IMR-90 (cell line): ENCODE data around the gene GTF2F2. TPM values are rescaled to one million over a fixed set of nuclear protein-coding genes. Genes with fewer than 3 reads are reported as not detected.
A peak's percentile ranks its signal among the peaks of the same experiment; 100 is the strongest.

Experiments used
- ATAC-seq: fragments of 200-7000 bp; cut with Tn5 transposase; 2 replicates; pipeline ENCODE4 v1.9.1; 2020; ENCODE audit warnings: low read depth, mild to moderate bottlenecking, moderate library complexity
- BruUV-seq: library from RNA; stranded (reverse); fragments of 400-500 nt; replicated peaks from 2 replicates; lab custom pipeline; 2021; lab: Mats Ljungman, UMichigan
- CTCF ChIA-PET: fragments of 300-600 bp; formaldehyde crosslinking; extraction: SDS; loops from one replicate; lab custom pipeline; 2021; ENCODE audit warnings: antibody characterized with exemption; lab: Yijun Ruan, JAX
- POLR2A ChIA-PET: fragments of 300-600 bp; sonication (Branson Sonifier 250); formaldehyde crosslinking; loops from one replicate; lab custom pipeline; 2022; ENCODE audit warnings: antibody characterized with exemption; ENCODE audit not compliant: unreplicated experiment; lab: Charles Lee
- DNase-seq: peaks from one replicate; pipeline ENCODE4 v3.0.0; 2013
- H2AFZ ChIP-seq: replicated peaks from 2 replicates; pipeline ENCODE3; 2013; ENCODE audit warnings: low read length, mild to moderate bottlenecking; ENCODE audit not compliant: poor library complexity
- H2AK5ac ChIP-seq: 2 replicates; pipeline ENCODE4 v1.6.1; 2013; ENCODE audit warnings: low read depth, low read length, inconsistent platforms
- H2AK9ac ChIP-seq: replicated peaks from 2 replicates; pipeline ENCODE3; 2013; ENCODE audit warnings: mild to moderate bottlenecking, low read depth, low read length, moderate library complexity; ENCODE audit not compliant: poor library complexity
- H2BK120ac ChIP-seq: 2 replicates; pipeline ENCODE4 v1.6.1; 2013; ENCODE audit warnings: low read depth, low read length, inconsistent platforms
- H2BK15ac ChIP-seq: 3 replicates; pipeline ENCODE4 v1.6.1; 2013; ENCODE audit warnings: low read depth, low read length, inconsistent platforms
- H2BK20ac ChIP-seq: 2 replicates; pipeline ENCODE4 v1.6.1; 2013; ENCODE audit warnings: low read depth, mild to moderate bottlenecking, inconsistent platforms, low read length, moderate library complexity
- H2BK5ac ChIP-seq: 2 replicates; pipeline ENCODE4 v1.6.1; 2013; ENCODE audit warnings: mild to moderate bottlenecking, low read depth, low read length, inconsistent platforms; ENCODE audit not compliant: poor library complexity, severe bottlenecking
- H3K14ac ChIP-seq: replicated peaks from 2 replicates; pipeline ENCODE4 v1.6.1; 2013; ENCODE audit warnings: low read depth, low read length, inconsistent platforms
- H3K18ac ChIP-seq: 2 replicates; pipeline ENCODE4 v1.6.1; 2013; ENCODE audit warnings: low read depth, low read length, control low read depth
- H3K23ac ChIP-seq: 2 replicates; pipeline ENCODE4 v1.6.1; 2013; ENCODE audit warnings: low read depth, low read length, inconsistent platforms
- H3K27ac ChIP-seq: 2 replicates; pipeline ENCODE4 v1.5.1; 2013; ENCODE audit warnings: mild to moderate bottlenecking, control low read depth, low read length; ENCODE audit not compliant: insufficient read depth
- H3K27me3 ChIP-seq: 2 replicates; pipeline ENCODE4 v1.6.1; 2013; ENCODE audit warnings: low read length; ENCODE audit not compliant: control insufficient read depth, insufficient read depth
- H3K36me3 ChIP-seq: 2 replicates; pipeline ENCODE4 v1.6.1; 2013; ENCODE audit warnings: low read length, mixed read lengths; ENCODE audit not compliant: control insufficient read depth, insufficient read depth
- H3K4ac ChIP-seq: 2 replicates; pipeline ENCODE4 v1.6.1; 2013; ENCODE audit warnings: low read depth, low read length, inconsistent platforms
- H3K4me1 ChIP-seq: 2 replicates; pipeline ENCODE4 v1.6.1; 2013; ENCODE audit warnings: low read length, mixed read lengths; ENCODE audit not compliant: control insufficient read depth, insufficient read depth
- H3K4me2 ChIP-seq: 2 replicates; pipeline ENCODE4 v1.6.1; 2013; ENCODE audit warnings: low read depth, mild to moderate bottlenecking, control low read depth, low read length, moderate library complexity
- H3K4me3 ChIP-seq: 2 replicates; pipeline ENCODE4 v1.5.1; 2013; ENCODE audit warnings: low read depth, mild to moderate bottlenecking, control low read depth, low read length, moderate library complexity; ENCODE audit not compliant: insufficient read depth
- H3K56ac ChIP-seq: 2 replicates; pipeline ENCODE4 v1.6.1; 2013; ENCODE audit warnings: low read length, inconsistent platforms; ENCODE audit not compliant: insufficient read depth; ENCODE audit errors: extremely low read depth
- H3K79me1 ChIP-seq, 2 experiments: 2 replicates each; pipeline ENCODE4 v1.6.1; 2013; ENCODE audit warnings: low read length in 2 of 2, inconsistent platforms in 1 of 2, low read depth in 1 of 2
- H3K9ac ChIP-seq: 2 replicates; pipeline ENCODE4 v1.6.1; 2013; ENCODE audit warnings: low read depth, low read length, control low read depth
- H3K9me1 ChIP-seq: 2 replicates; pipeline ENCODE4 v1.6.1; 2013; ENCODE audit warnings: low read length, inconsistent platforms; ENCODE audit not compliant: insufficient read depth
- H3K9me3 ChIP-seq: 2 replicates; pipeline ENCODE4 v1.6.1; 2013; ENCODE audit warnings: low read length; ENCODE audit not compliant: control insufficient read depth, insufficient read depth
- H4K20me1 ChIP-seq: 2 replicates; pipeline ENCODE4 v1.6.1; 2013; ENCODE audit warnings: low read length, inconsistent platforms; ENCODE audit not compliant: insufficient read depth
- H4K5ac ChIP-seq: 2 replicates; pipeline ENCODE4 v1.6.1; 2013; ENCODE audit warnings: mild to moderate bottlenecking, low read depth, low read length, control low read depth
- H4K8ac ChIP-seq, 2 experiments: 2 replicates each; pipeline ENCODE4 v1.6.1; 2013; ENCODE audit warnings: low read depth in 2 of 2, low read length in 2 of 2, control low read depth in 1 of 2, inconsistent platforms in 1 of 2
- H4K91ac ChIP-seq: 2 replicates; pipeline ENCODE4 v1.6.1; 2013; ENCODE audit warnings: low read depth, low read length, inconsistent platforms; ENCODE audit not compliant: insufficient read depth
- FOS ChIP-seq: fragments of 150-350 bp; IDR thresholded peaks from 2 replicates; pipeline ENCODE4 v1.6.1; 2016; ENCODE audit warnings: low read depth, low read length
- MAFK ChIP-seq: IDR thresholded peaks from 2 replicates; pipeline ENCODE4 v1.6.1; 2012; ENCODE audit warnings: low read depth, low read length, improper control_type of control experiment
- POLR2A ChIP-seq: IDR thresholded peaks from 2 replicates; pipeline ENCODE4 v1.6.1; 2012; ENCODE audit warnings: mild to moderate bottlenecking, low read depth, low read length
- WGBS, 2 experiments: methylation state at CpG; one replicate each; pipeline versions ENCODE4 v1.1.5 to v1.1.7; 2013; ENCODE audit warnings: missing lambda C conversion rate in 2 of 2; ENCODE audit not compliant: insufficient read length in 1 of 2; ENCODE audit errors: extremely low coverage in 2 of 2; 5-methylcytosine and 5-hydroxymethylcytosine counted together
- dilution Hi-C: fragments of 300-500 bp; cut with HindIII; formaldehyde crosslinking; loops from one replicate; pipeline ENCODE4 v1.14.3; 2018; ENCODE audit warnings: low sequenced_read_pairs; ENCODE audit not compliant: unreplicated experiment
- in situ Hi-C: fragments of 300-500 bp; cut with MboI; formaldehyde crosslinking; loops from 3 replicates; pipeline ENCODE4 v1.14.3; 2019; ENCODE audit warnings: low sequenced_read_pairs, inconsistent platforms, mixed read lengths
- intact Hi-C: fragments of 100-400 bp; cut with micrococcal nuclease; formaldehyde crosslinking; loops from 2 replicates; pipeline ENCODE4 v1.10.0; 2022
- microRNA-seq, 2 experiments: library from miRNA; stranded (forward) in 1 of 2; unstranded in 1 of 2; fragments of 10-50 nt in 1 of 2; fragments of <30 nt in 1 of 2; gene quantifications in 1 of 2; microRNA quantifications in 1 of 2; one replicate each; pipeline versions ENCODE3 to v1.1.0; 2013 to 2020; ENCODE audit not compliant: insufficient read depth in 1 of 2, insufficient read length in 1 of 2, unreplicated experiment in 1 of 2
- polyA plus RNA-seq, 3 experiments: library from polyadenylated mRNA; depleted of rRNA; stranded (reverse); fragments of >200 nt; gene quantifications; 2 replicates each; pipeline ENCODE4 v1.2.3, GENCODE V29; 2012; ENCODE audit warnings: low replicate concordance in 1 of 3
- small RNA-seq, 5 experiments: library from RNA; depleted of rRNA; stranded (forward); fragments of <200 nt; gene quantifications; one replicate each; pipeline ENCODE3, GENCODE V24; 2012
- total RNA-seq: library from RNA; depleted of rRNA; stranded (reverse); fragments of >200 nt; gene quantifications from 2 replicates; pipeline ENCODE4 v1.2.3, GENCODE V29; 2012; rRNA removed
- TF ChIP-seq, protein P1 (sequence below): conservative IDR thresholded peaks from 2 replicates; pipeline ENCODE4 v1.5.1; 2012; ENCODE audit warnings: mild to moderate bottlenecking, low read depth, low read length, improper control_type of control experiment

The GTF2F2 gene
- total and polyA plus RNA-seq, 2 of the 4 experiments (the other 2 are of a cell fraction), result 16.5 to 21.0 TPM

- H3K36me3 ChIP-seq, result peaks cover 31% of the 10 kb centered on the region
- in situ Hi-C loops, result no loop called here
These were observed 213.1 kb downstream of the GTF2F2 start for GRCh38 chr13:45333251-45333976.

More at GRCh38 chr13:45333251-45333976, 213.1 kb downstream of the GTF2F2 start:
- peaks cover 77% of the 10 kb centered on the region for H4K20me1 ChIP-seq
- no peak overlapping the region for H2AK5ac ChIP-seq
- ChIA-PET CTCF (interaction anchor here (1.0 kb wide), 1 partner anchor 38 kb away, joined by 3 read pairs; no protein-coding TSS in a partner anchor), POLR2A (interaction anchor here (0.6 kb wide), 1 partner anchor 21 kb away, joined by 3 read pairs; no protein-coding TSS in a partner anchor)
- ATAC-seq (no peak), DNase-seq (no peak)
- H3K14ac ChIP-seq, result no peak overlapping the region
- no peak overlapping the region for H3K9ac ChIP-seq
- no peak overlapping the region for H3K4ac ChIP-seq
- H3K18ac ChIP-seq, result no peak overlapping the region
- dilution Hi-C loops, result no loop called here
- WGBS, 2 experiments, result 100% methylated on average over 1 of the region's 3 CpGs; no CpG with 5 or more reads in 1 of the 2 experiments
- H2BK5ac ChIP-seq, result no peak overlapping the region
- TF ChIP-seq POLR2A (peak; percentile 4; the same call in 1 of the 2 replicates), MAFK (peak; percentile 47), FOS (no peak)
- TF ChIP-seq, protein P1, sequence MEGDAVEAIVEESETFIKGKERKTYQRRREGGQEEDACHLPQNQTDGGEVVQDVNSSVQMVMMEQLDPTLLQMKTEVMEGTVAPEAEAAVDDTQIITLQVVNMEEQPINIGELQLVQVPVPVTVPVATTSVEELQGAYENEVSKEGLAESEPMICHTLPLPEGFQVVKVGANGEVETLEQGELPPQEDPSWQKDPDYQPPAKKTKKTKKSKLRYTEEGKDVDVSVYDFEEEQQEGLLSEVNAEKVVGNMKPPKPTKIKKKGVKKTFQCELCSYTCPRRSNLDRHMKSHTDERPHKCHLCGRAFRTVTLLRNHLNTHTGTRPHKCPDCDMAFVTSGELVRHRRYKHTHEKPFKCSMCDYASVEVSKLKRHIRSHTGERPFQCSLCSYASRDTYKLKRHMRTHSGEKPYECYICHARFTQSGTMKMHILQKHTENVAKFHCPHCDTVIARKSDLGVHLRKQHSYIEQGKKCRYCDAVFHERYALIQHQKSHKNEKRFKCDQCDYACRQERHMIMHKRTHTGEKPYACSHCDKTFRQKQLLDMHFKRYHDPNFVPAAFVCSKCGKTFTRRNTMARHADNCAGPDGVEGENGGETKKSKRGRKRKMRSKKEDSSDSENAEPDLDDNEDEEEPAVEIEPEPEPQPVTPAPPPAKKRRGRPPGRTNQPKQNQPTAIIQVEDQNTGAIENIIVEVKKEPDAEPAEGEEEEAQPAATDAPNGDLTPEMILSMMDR, result no peak
- H4K91ac ChIP-seq, result no peak overlapping the region
- H2AFZ ChIP-seq, result no peak overlapping the region
- peaks cover 11% of the 10 kb centered on the region for H3K4me1 ChIP-seq
- no peak overlapping the region for H3K23ac ChIP-seq
- no TSS peak for BruUV-seq
- no peak overlapping the region for H2BK15ac ChIP-seq
- no peak overlapping the region for H2BK20ac ChIP-seq
- H3K27ac ChIP-seq, result no peak overlapping the region
- H3K56ac ChIP-seq, result no peak overlapping the region
- no peak overlapping the region for H4K5ac ChIP-seq
- no peak overlapping the region for H4K8ac ChIP-seq
- intact Hi-C loops, result no loop called here
- H2BK120ac ChIP-seq, result no peak overlapping the region
- H2AK9ac ChIP-seq, result no peak overlapping the region
- no peak overlapping the region for H3K4me2 ChIP-seq
- peaks cover 20% of the 10 kb centered on the region for H3K9me1 ChIP-seq
- no peaks in the 10 kb centered on the region for H3K27me3 ChIP-seq
- no peak overlapping the region for H3K4me3 ChIP-seq
- H3K79me1 ChIP-seq, result peaks cover 17 to 64% of the 10 kb centered on the region in 2 experiments
- H3K9me3 ChIP-seq, result no peaks in the 10 kb centered on the region

Small RNA genes within 50 kb of the gene (microRNA-seq; reads per million reads assigned to microRNA genes)
- gene AL138693.1 (ENCODE audit: insufficient read depth, insufficient read length), result not detected
- gene AL138963.2 (ENCODE audit: insufficient read depth, insufficient read length), result not detected

Small RNA genes within 50 kb of the gene (small RNA-seq; reads per million reads assigned to genes)
- 0 to 0.15 (median 0) reads per million in 5 experiments for gene AL138693.1
- gene AL138963.2, result 0 reads per million in 5 experiments

Other genes with a start within 250 kb of the GTF2F2 start
- 1.4 and 2.5 TPM in 2 replicates for gene NUFIP1, start 131.0 kb upstream of the GTF2F2 start, total RNA-seq
- gene NUFIP1, start 131.0 kb upstream of the GTF2F2 start, polyA plus RNA-seq (2012; rRNA removed), result 2.1 and 2.3 TPM in 2 replicates
- gene GPALPP1, start 131.0 kb upstream of the GTF2F2 start, total RNA-seq, result 10.6 and 25.3 TPM in 2 replicates
- 8.2 and 12.5 TPM in 2 replicates for gene GPALPP1, start 131.0 kb upstream of the GTF2F2 start, polyA plus RNA-seq (2012; rRNA removed)
- 0.56 and 0.72 TPM in 2 replicates for gene KCTD4, start 80.5 kb downstream of the GTF2F2 start, total RNA-seq
- gene KCTD4, start 80.5 kb downstream of the GTF2F2 start, polyA plus RNA-seq (2012; rRNA removed), result 0.40 and 0.53 TPM in 2 replicates
- 1,663 and 1,699 TPM in 2 replicates for gene TPT1, start 220.7 kb downstream of the GTF2F2 start, total RNA-seq
- gene TPT1, start 220.7 kb downstream of the GTF2F2 start, polyA plus RNA-seq (2012; rRNA removed), result 2,407 and 2,665 TPM in 2 replicates